H1 (cell line): ENCODE data around the gene MMEL1. TPM values are rescaled to one million over a fixed set of nuclear protein-coding genes. Genes with fewer than 3 reads are reported as not detected.

Experiments
- KDM4A ChIP-seq: IDR thresholded peaks from one replicate; pipeline ENCODE4 v1.7.1; 2012; ENCODE audit warnings: low read depth, mild to moderate bottlenecking, moderate library complexity, low read length, inconsistent platforms; ENCODE audit not compliant: severe bottlenecking
- polyA plus RNA-seq, 7 experiments: library from polyadenylated mRNA; depleted of rRNA in 3 of 7; stranded (reverse) in 5 of 7; unstranded in 2 of 7; fragments of >200 nt in 5 of 7; fragments of 200-250 nt in 2 of 7; gene quantifications; 1 replicate in 5 of 7; 2 replicates in 1 of 7; 4 replicates in 1 of 7; pipeline versions ENCODE4 v1.2.1 to v1.2.3, GENCODE V29; 2011 to 2013; ENCODE audit warnings: missing spikeins in 2 of 7, mixed read lengths in 2 of 7
- total RNA-seq: library from RNA; stranded (reverse); fragmentation: NEBNext Ultra II Directional; extraction: Animal tissue kit (Norgen Biotek cat#: 25700); gene quantifications from 2 replicates; pipeline ENCODE4 v1.2.1, GENCODE V29; 2021

The MMEL1 gene
- total and polyA plus RNA-seq, 2 of the 8 experiments (the other 6 are each of a cell fraction or from before 2014, with no cell fraction given): 0.91 to 1.7 TPM

DNA sequence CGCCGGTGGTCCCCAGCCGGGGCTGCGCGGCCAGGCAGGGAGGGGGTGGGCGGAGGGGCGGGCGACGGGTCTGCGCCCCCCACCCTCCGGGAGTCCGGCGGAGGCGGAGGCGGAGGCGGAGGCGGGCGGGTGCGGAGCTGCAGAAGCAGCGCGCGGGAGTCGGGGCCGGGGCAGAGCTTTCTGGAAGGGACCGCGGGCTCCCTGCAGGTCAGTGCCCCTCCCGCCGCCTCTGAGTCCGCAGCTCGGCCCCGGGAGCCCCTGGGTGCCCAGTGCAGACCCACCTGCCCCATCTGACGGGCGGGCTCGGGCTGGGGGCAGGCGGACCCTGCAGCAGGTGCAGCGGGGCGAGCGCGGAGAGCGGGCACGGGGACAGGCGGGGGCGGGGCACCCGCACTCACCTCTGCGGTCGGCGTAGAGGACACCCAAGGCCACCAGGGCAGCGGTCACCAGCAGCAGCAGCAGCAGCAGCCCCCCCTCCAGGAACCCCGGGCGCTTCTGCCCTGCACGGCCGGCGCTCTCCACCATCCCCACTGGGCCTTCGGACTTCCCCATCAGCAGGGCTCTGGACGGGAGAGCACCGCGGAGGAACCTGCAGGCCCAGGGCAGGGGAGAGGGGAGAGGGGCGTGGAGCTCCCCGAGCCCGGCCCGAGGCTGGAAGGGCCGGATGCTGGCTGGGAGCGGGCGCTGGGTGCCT, 3.7 kb downstream of the MMEL1 start (continued):
- TF ChIP-seq KDM4A: peak; percentile 47
